ENCODE measurements around the gene F2.

The F2 gene

GRCh38 chr11:46761807-46762206 is 42.8 kb downstream of the F2 start:
- DNase-seq = no peak
- Histone ChIP-seq H3K36me3 (replicated peaks) (peaks cover 71% of the 10 kb centered on the region), H3K27me3 (replicated peaks) (no peaks in the 10 kb centered on the region), H3K4me3 (ENCODE audit: low read depth, low read length) (no peak overlapping the region), H3K27ac (no peak overlapping the region)
- in situ Hi-C loops (cut with HindIII; ENCODE audit: low pct_ligation_motif_present, low sequenced_read_pairs) = no loop called here
- TF ChIP-seq CTCF (IDR thresholded peaks at IDR 0.05; ENCODE audit: low read depth, low read length, missing control alignments) = no peak

DNA sequence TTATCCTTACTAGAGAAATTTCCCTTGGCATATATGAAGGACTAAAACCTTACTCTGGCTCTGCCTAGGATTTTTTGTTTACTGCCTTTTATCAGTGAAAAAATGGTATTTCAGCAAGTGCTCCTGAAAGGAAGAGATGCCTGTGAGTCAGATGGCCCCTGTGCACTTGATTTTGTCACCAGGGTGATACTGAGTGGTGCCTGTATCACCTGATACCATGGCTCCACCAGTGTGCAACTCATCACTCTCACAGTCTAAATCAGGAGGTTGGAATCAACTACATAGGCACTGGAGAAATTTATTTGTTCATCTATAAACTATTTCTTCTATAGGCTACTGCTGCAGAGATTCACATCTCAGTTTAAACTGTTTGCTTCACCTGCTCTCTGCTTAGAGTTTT is 43.2 kb downstream of the F2 start:
- DNase-seq = no peak
- in situ Hi-C loops (cut with HindIII; ENCODE audit: low pct_ligation_motif_present, low sequenced_read_pairs) = no loop called here
- H3K27ac ChIP-seq = no peak overlapping the region
- no peaks in the 10 kb centered on the region for H3K27me3 ChIP-seq (replicated peaks)
- no peak for TF ChIP-seq CTCF (IDR thresholded peaks at IDR 0.05; ENCODE audit: low read depth, low read length, missing control alignments)
- peaks cover 71% of the 10 kb centered on the region for H3K36me3 ChIP-seq (replicated peaks)
- no peak overlapping the region for H3K4me3 ChIP-seq (ENCODE audit: low read depth, low read length)

DNA sequence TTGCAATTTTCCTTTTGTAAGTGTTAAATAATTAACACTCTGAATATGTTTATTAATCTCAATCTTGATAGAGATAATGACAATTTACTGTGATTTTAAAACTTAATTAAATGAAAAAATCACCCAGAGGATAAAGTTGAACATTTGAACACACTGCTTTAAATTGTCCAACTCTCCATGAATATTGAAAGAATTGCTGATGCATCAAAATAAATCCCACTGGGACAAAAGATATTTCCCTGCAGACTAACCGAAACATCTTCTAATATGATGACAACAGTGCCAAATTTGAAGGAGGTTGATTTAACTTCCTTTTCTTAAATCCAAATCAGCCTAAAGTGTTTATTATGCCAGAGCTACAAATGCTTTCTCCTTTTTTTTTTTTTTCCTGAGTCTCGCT is 47.6 kb downstream of the F2 start:
- in situ Hi-C loops (cut with HindIII; ENCODE audit: low pct_ligation_motif_present, low sequenced_read_pairs) = no loop called here
- peaks cover 72% of the 10 kb centered on the region for H3K36me3 ChIP-seq (replicated peaks)
- DNase-seq = no peak
- no peak for TF ChIP-seq CTCF (IDR thresholded peaks at IDR 0.05; ENCODE audit: low read depth, low read length, missing control alignments)
- H3K27ac ChIP-seq = no peak overlapping the region
- H3K27me3 ChIP-seq (replicated peaks) = no peaks in the 10 kb centered on the region
- H3K4me3 ChIP-seq (ENCODE audit: low read depth, low read length) = no peak overlapping the region

DNA sequence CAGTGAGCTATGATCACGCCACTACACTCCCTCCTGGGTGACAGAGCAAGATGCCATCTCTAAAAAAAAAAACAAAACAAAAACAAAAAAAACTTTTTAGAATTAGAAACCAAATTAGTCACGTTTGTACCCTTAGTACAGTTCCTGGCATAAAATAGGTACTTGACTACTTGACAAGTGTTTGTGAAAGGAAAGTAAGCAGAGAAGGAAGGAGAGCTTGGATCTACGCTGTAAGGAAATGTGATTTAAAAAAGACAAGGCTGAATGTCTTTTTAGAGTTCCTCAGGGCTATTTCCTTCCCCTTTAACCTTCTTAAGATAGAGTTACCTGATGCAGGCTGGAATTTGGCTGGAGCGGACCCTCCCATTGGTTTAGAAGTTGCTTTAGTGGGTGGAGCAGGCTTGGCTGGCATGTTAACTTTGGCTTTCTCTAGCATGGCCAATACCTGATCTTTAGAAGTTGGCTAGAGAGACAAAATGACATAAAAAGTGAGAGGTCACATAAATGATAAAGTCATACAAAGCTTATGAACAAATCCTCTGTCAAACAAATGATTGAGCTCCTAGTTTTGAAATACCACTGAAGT is 50.7 kb downstream of the F2 start:
- peaks cover 51% of the 10 kb centered on the region for H3K36me3 ChIP-seq (replicated peaks)
- no peaks in the 10 kb centered on the region for H3K27me3 ChIP-seq (replicated peaks)
- no peak overlapping the region for H3K4me3 ChIP-seq (ENCODE audit: low read depth, low read length)
- DNase-seq = no peak
- in situ Hi-C loops (cut with HindIII; ENCODE audit: low pct_ligation_motif_present, low sequenced_read_pairs) = no loop called here
- no peak overlapping the region for H3K27ac ChIP-seq
- TF ChIP-seq CTCF (IDR thresholded peaks at IDR 0.05; ENCODE audit: low read depth, low read length, missing control alignments) = no peak

DNA sequence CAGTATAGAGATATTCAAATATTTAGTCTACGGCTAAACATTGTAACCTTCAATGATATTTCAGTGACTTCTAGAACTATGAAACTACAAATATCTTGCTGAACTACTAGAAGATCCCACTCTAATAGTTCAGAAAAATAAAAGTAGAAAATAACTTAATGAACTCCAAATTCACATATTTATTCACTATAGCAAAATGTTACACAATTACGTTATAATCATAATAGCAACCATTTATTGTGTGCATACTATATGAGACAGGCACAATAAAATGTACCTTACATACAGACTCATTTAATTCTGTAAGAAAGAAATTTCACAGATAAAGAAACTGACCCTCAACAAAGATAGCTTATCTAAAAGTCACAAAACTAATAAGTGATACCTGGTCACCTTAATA is 57.9 kb downstream of the F2 start:
- TF ChIP-seq CTCF (IDR thresholded peaks at IDR 0.05; ENCODE audit: low read depth, low read length, missing control alignments) = no peak
- Histone ChIP-seq H3K36me3 (replicated peaks) (peaks cover 59% of the 10 kb centered on the region), H3K27me3 (replicated peaks) (no peaks in the 10 kb centered on the region), H3K27ac (no peak overlapping the region), H3K4me3 (ENCODE audit: low read depth, low read length) (no peak overlapping the region)
- no peak for DNase-seq
- in situ Hi-C loops (cut with HindIII; ENCODE audit: low pct_ligation_motif_present, low sequenced_read_pairs) = no loop called here

GRCh38 chr11:46778416-46778815 is 59.4 kb downstream of the F2 start:
- H3K36me3 ChIP-seq (replicated peaks) = peaks cover 60% of the 10 kb centered on the region
- in situ Hi-C loops (cut with HindIII; ENCODE audit: low pct_ligation_motif_present, low sequenced_read_pairs) = no loop called here
- H3K27me3 ChIP-seq (replicated peaks) = no peaks in the 10 kb centered on the region
- H3K4me3 ChIP-seq (ENCODE audit: low read depth, low read length) = no peak overlapping the region
- DNase-seq = no peak
- H3K27ac ChIP-seq = no peak overlapping the region
- TF ChIP-seq CTCF (IDR thresholded peaks at IDR 0.05; ENCODE audit: low read depth, low read length, missing control alignments) = no peak

Data from brain microvascular endothelial cell (primary cell).